ENCODE data around the gene TCN2.
"Not testable (repeated sequence)": the region's sequence is repeated elsewhere in the genome, so short reads cannot be mapped to it uniquely, and the experiment has no call there.

Gene TCN2

DNA sequence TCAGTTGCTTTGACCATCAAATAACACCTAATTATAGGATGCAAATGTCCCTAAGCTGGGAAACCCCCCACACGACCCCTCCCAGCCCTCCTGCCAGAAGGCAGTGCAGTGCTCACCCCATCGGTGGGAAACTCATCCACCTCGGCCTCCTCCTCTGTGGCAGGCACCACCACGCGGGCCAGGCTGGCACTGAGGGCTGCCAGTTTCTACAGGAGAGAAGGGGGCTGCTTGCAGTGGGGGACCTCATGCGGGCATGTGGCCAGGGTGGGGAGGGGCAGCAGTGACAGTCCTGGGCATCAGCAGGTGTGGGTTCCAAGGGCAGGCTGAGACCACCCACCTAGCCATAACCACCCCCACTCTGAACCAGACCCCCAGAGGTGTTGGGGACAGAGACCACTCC lies 26.1 kb upstream of the TCN2 start:
- Histone ChIP-seq H3K9ac (ENCODE audit: low read length in 2 of 2) (no peak overlapping the region), H3K27me3 (ENCODE audit: control insufficient read depth in 1 of 2, insufficient read depth in 2 of 2, low read length in 2 of 2) (peaks cover 0 to 3% of the 10 kb centered on the region in 2 donors), H3K27ac (ENCODE audit: low read length) (no peak overlapping the region), H3K9me3 (ENCODE audit: control insufficient read depth in 2 of 2, low read length in 2 of 2) (no peaks in the 10 kb centered on the region), H3K4me3 (ENCODE audit: low read length in 2 of 2) (no peak overlapping the region), H3K4me1 (ENCODE audit: control insufficient read depth, insufficient read depth, low read length) (no peaks in the 10 kb centered on the region), H3K36me3 (ENCODE audit: control insufficient read depth in 2 of 2, insufficient read depth in 2 of 2, low read length in 2 of 2) (peaks cover 75 to 84% of the 10 kb centered on the region in 2 donors)

GRCh38 chr22:30582051-30582450 lies 24.9 kb upstream of the TCN2 start:
- H3K9me3 ChIP-seq (ENCODE audit: control insufficient read depth in 2 of 2, low read length in 2 of 2): no peaks in the 10 kb centered on the region
- no peak overlapping the region for H3K27ac ChIP-seq (ENCODE audit: low read length)
- no peaks in the 10 kb centered on the region for H3K4me1 ChIP-seq (ENCODE audit: control insufficient read depth, insufficient read depth, low read length)
- no peak overlapping the region for H3K4me3 ChIP-seq (ENCODE audit: low read length in 2 of 2)
- H3K27me3 ChIP-seq (ENCODE audit: control insufficient read depth in 1 of 2, insufficient read depth in 2 of 2, low read length in 2 of 2): peaks cover 0 to 3% of the 10 kb centered on the region in 2 donors
- peaks cover 75 to 84% of the 10 kb centered on the region in 2 donors for H3K36me3 ChIP-seq (ENCODE audit: control insufficient read depth in 2 of 2, insufficient read depth in 2 of 2, low read length in 2 of 2)
- H3K9ac ChIP-seq (ENCODE audit: low read length in 2 of 2): no peak overlapping the region

GRCh38 chr22:30582788-30583545 lies 24.0 kb upstream of the TCN2 start:
- Histone ChIP-seq H3K9me3 (ENCODE audit: control insufficient read depth in 2 of 2, low read length in 2 of 2) (no peaks in the 10 kb centered on the region), H3K27ac (ENCODE audit: low read length) (no peak overlapping the region), H3K36me3 (ENCODE audit: control insufficient read depth in 2 of 2, insufficient read depth in 2 of 2, low read length in 2 of 2) (peaks cover 83 to 88% of the 10 kb centered on the region in 2 donors), H3K4me1 (ENCODE audit: control insufficient read depth, insufficient read depth, low read length) (no peaks in the 10 kb centered on the region), H3K4me3 (ENCODE audit: low read length in 2 of 2) (no peak overlapping the region), H3K9ac (ENCODE audit: low read length in 2 of 2) (no peak overlapping the region), H3K27me3 (ENCODE audit: control insufficient read depth in 1 of 2, insufficient read depth in 2 of 2, low read length in 2 of 2) (peaks cover 0 to 3% of the 10 kb centered on the region in 2 donors)

GRCh38 chr22:30584441-30584840 lies 22.5 kb upstream of the TCN2 start:
- Histone ChIP-seq H3K27me3 (ENCODE audit: control insufficient read depth in 1 of 2, insufficient read depth in 2 of 2, low read length in 2 of 2) (peaks cover 0 to 3% of the 10 kb centered on the region in 2 donors), H3K4me1 (ENCODE audit: control insufficient read depth, insufficient read depth, low read length) (no peaks in the 10 kb centered on the region), H3K36me3 (ENCODE audit: control insufficient read depth in 2 of 2, insufficient read depth in 2 of 2, low read length in 2 of 2) (peaks cover 76 to 92% of the 10 kb centered on the region in 2 donors), H3K27ac (ENCODE audit: low read length) (no peak overlapping the region), H3K9me3 (ENCODE audit: control insufficient read depth in 2 of 2, low read length in 2 of 2) (no peaks in the 10 kb centered on the region), H3K9ac (ENCODE audit: low read length in 2 of 2) (no peak overlapping the region), H3K4me3 (ENCODE audit: low read length in 2 of 2) (no peak overlapping the region)

- Histone ChIP-seq H3K9me3 (ENCODE audit: control insufficient read depth in 2 of 2, low read length in 2 of 2) (no peaks in the 10 kb centered on the region), H3K27ac (ENCODE audit: low read length) (no peak overlapping the region), H3K4me1 (ENCODE audit: control insufficient read depth, insufficient read depth, low read length) (peaks cover 9% of the 10 kb centered on the region), H3K9ac (ENCODE audit: low read length in 2 of 2) (no peak overlapping the region), H3K27me3 (ENCODE audit: control insufficient read depth in 1 of 2, insufficient read depth in 2 of 2, low read length in 2 of 2) (no peaks in the 10 kb centered on the region), H3K36me3 (ENCODE audit: control insufficient read depth in 2 of 2, insufficient read depth in 2 of 2, low read length in 2 of 2) (peaks cover 57 to 73% of the 10 kb centered on the region in 2 donors), H3K4me3 (ENCODE audit: low read length in 2 of 2) (no peak overlapping the region)
Measured at GRCh38 chr22:30586414-30586813, 20.6 kb upstream of the TCN2 start.

GRCh38 chr22:30591191-30591587 lies 15.8 kb upstream of the TCN2 start:
- Histone ChIP-seq H3K36me3 (ENCODE audit: control insufficient read depth in 2 of 2, insufficient read depth in 2 of 2, low read length in 2 of 2) (peaks cover 23 to 30% of the 10 kb centered on the region in 2 donors), H3K4me3 (ENCODE audit: low read length in 2 of 2) (peak overlapping the region; percentile 91 to 100), H3K27ac (ENCODE audit: low read length) (peak overlapping the region; percentile 66), H3K4me1 (ENCODE audit: control insufficient read depth, insufficient read depth, low read length) (peaks cover 13% of the 10 kb centered on the region), H3K9me3 (ENCODE audit: control insufficient read depth in 2 of 2, low read length in 2 of 2) (no peaks in the 10 kb centered on the region), H3K9ac (ENCODE audit: low read length in 2 of 2) (peak overlapping the region; percentile 93), H3K27me3 (ENCODE audit: control insufficient read depth in 1 of 2, insufficient read depth in 2 of 2, low read length in 2 of 2) (no peaks in the 10 kb centered on the region)

GRCh38 chr22:30591588-30592359 lies 15.2 kb upstream of the TCN2 start, which contains the start of gene PES1:
TSS of gene PES1 (minus strand) at chr22:30591910. CDS start at chr22:30591833, 77 bp downstream.
- Histone ChIP-seq H3K9ac (ENCODE audit: low read length in 2 of 2) (peak within 1 kb of the TSS; percentile 93), H3K27ac (ENCODE audit: low read length) (peak within 1 kb of the TSS; percentile 66), H3K9me3 (ENCODE audit: control insufficient read depth in 2 of 2, low read length in 2 of 2) (no peaks in the 10 kb centered on the region), H3K4me3 (ENCODE audit: low read length in 2 of 2) (peak within 1 kb of the TSS; percentile 91 to 100), H3K27me3 (ENCODE audit: control insufficient read depth in 1 of 2, insufficient read depth in 2 of 2, low read length in 2 of 2) (no peaks in the 10 kb centered on the region), H3K36me3 (ENCODE audit: control insufficient read depth in 2 of 2, insufficient read depth in 2 of 2, low read length in 2 of 2) (peaks cover 17 to 25% of the 10 kb centered on the region in 2 donors), H3K4me1 (ENCODE audit: control insufficient read depth, insufficient read depth, low read length) (peaks cover 13% of the 10 kb centered on the region)

DNA sequence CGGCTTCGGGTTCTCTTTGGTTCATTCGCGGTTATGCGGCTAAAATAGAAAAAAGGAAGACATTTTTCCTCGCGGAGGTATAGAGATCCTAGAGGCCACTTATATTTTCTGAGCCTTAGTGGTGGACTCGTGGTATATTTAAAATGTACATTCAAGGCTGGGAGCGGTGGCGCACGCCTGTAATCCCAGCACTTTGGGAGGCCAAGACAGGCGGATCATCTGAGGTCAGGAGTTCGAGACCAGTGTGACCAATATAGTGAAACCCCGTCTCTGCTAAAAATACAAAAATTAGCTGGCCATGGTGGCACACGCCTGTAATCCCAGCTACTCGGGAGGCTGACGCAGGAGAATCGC lies 14.6 kb upstream of the TCN2 start:
- H3K27ac ChIP-seq (ENCODE audit: low read length): peak overlapping the region; percentile 66
- H3K4me3 ChIP-seq (ENCODE audit: low read length in 2 of 2): peak overlapping the region; percentile 91 to 100
- H3K4me1 ChIP-seq (ENCODE audit: control insufficient read depth, insufficient read depth, low read length): peaks cover 13% of the 10 kb centered on the region
- H3K9ac ChIP-seq (ENCODE audit: low read length in 2 of 2): peak overlapping the region; percentile 47 to 93
- H3K27me3 ChIP-seq (ENCODE audit: control insufficient read depth in 1 of 2, insufficient read depth in 2 of 2, low read length in 2 of 2); H3K9me3 ChIP-seq (ENCODE audit: control insufficient read depth in 2 of 2, low read length in 2 of 2): not testable (repeated sequence)
- H3K36me3 ChIP-seq (ENCODE audit: control insufficient read depth in 2 of 2, insufficient read depth in 2 of 2, low read length in 2 of 2): peaks cover 11 to 19% of the 10 kb centered on the region in 2 donors

GRCh38 chr22:30596199-30596598 lies 10.8 kb upstream of the TCN2 start:
- Histone ChIP-seq H3K27me3 (ENCODE audit: control insufficient read depth in 1 of 2, insufficient read depth in 2 of 2, low read length in 2 of 2) (no peaks in the 10 kb centered on the region), H3K4me1 (ENCODE audit: control insufficient read depth, insufficient read depth, low read length) (peaks cover 5% of the 10 kb centered on the region), H3K36me3 (ENCODE audit: control insufficient read depth in 2 of 2, insufficient read depth in 2 of 2, low read length in 2 of 2) (no peaks in the 10 kb centered on the region), H3K27ac (ENCODE audit: low read length) (no peak overlapping the region), H3K9ac (ENCODE audit: low read length in 2 of 2) (no peak overlapping the region), H3K4me3 (ENCODE audit: low read length in 2 of 2) (no peak overlapping the region), H3K9me3 (ENCODE audit: control insufficient read depth in 2 of 2, low read length in 2 of 2) (no peaks in the 10 kb centered on the region)

- Histone ChIP-seq H3K9me3 (ENCODE audit: control insufficient read depth in 2 of 2, low read length in 2 of 2) (no peaks in the 10 kb centered on the region), H3K36me3 (ENCODE audit: control insufficient read depth in 2 of 2, insufficient read depth in 2 of 2, low read length in 2 of 2) (no peaks in the 10 kb centered on the region), H3K9ac (ENCODE audit: low read length in 2 of 2) (no peak overlapping the region), H3K4me1 (ENCODE audit: control insufficient read depth, insufficient read depth, low read length) (peaks cover 4% of the 10 kb centered on the region), H3K4me3 (ENCODE audit: low read length in 2 of 2) (no peak overlapping the region), H3K27ac (ENCODE audit: low read length) (no peak overlapping the region), H3K27me3 (ENCODE audit: control insufficient read depth in 1 of 2, insufficient read depth in 2 of 2, low read length in 2 of 2) (no peaks in the 10 kb centered on the region)
Measured at GRCh38 chr22:30596886-30597285, 10.1 kb upstream of the TCN2 start.

DNA sequence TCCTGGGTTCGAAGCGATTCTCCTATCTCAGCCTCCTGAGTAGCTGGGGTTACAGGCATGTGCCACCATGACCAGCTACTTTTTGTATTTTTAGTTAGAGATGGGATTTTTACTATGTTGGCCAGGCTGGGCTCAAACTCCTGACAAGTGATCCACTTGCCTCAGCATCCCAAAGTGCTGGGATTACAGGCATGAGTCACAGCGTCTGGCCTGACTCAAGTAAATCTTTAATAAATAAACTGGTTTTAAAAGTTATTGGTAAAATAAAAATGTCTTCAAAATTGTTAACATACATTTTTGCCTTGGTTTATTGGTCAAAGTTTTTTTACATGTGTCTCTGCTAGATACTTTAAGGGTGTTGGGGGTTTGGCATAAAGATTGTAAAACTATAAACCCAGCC lies 8.0 kb upstream of the TCN2 start:
- H3K36me3 ChIP-seq (ENCODE audit: control insufficient read depth in 2 of 2, insufficient read depth in 2 of 2, low read length in 2 of 2): no peaks in the 10 kb centered on the region
- H3K4me1 ChIP-seq (ENCODE audit: control insufficient read depth, insufficient read depth, low read length): no peaks in the 10 kb centered on the region
- H3K9me3 ChIP-seq (ENCODE audit: control insufficient read depth in 2 of 2, low read length in 2 of 2): no peaks in the 10 kb centered on the region
- H3K9ac ChIP-seq (ENCODE audit: low read length in 2 of 2): no peak overlapping the region
- H3K27me3 ChIP-seq (ENCODE audit: control insufficient read depth in 1 of 2, insufficient read depth in 2 of 2, low read length in 2 of 2): no peaks in the 10 kb centered on the region
- H3K27ac ChIP-seq (ENCODE audit: low read length): no peak overlapping the region
- H3K4me3 ChIP-seq (ENCODE audit: low read length in 2 of 2): no peak overlapping the region

Measured in stomach smooth muscle (tissue), 2 donors.